Epithelial cell of esophagus (primary cell): Measurements from ENCODE around the gene TSPAN9.

ENCODE experiments used
- DNase-seq: peaks from one replicate; pipeline ENCODE4 v3.0.0; 2010; ENCODE audit warnings: low read depth
- H3K4me3 ChIP-seq: 2 replicates; pipeline ENCODE4 v1.5.1; 2011; ENCODE audit warnings: mild to moderate bottlenecking, low read length, control low read depth
- TF ChIP-seq, protein P1 (sequence below): IDR thresholded peaks from 2 replicates; pipeline ENCODE4 v1.5.1; 2011; ENCODE audit warnings: low read depth, mild to moderate bottlenecking, low read length, control low read depth, inconsistent platforms; ENCODE audit not compliant: insufficient read depth; ENCODE audit errors: missing control alignments

The TSPAN9 gene

DNA sequence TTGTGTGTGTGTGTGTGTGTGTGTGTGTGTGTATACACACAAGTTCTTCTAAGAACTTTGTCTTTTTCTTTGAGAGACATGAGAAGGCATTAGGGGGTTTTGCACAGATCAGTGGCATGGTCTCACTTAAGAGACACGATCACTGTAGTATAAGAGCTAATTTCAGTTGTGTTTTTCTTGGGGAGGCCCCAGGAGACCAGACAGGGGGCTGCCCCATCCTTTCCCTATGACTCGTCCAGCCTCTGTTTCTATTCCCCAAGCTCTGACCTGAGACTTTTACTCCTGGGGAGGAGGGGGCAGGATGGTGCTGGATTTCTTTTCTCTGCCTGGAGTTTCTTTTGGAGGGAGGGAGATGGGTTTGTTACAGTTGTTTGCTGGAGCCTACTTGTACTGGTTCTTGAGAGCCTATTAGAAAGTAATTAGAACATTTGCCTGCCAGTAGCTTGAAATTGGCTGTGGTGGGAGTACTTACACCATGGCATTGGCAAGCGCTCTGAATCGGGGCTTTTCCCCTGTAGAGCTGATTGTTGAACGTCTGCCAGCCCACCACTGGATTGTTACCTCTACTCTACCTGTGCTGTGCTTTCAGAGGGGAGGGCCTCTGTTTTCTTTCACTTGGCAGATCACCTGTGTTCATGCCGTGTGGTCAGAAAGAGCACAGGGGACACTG lies 109.5 kb downstream of the TSPAN9 start:
- TF ChIP-seq, protein P1, sequence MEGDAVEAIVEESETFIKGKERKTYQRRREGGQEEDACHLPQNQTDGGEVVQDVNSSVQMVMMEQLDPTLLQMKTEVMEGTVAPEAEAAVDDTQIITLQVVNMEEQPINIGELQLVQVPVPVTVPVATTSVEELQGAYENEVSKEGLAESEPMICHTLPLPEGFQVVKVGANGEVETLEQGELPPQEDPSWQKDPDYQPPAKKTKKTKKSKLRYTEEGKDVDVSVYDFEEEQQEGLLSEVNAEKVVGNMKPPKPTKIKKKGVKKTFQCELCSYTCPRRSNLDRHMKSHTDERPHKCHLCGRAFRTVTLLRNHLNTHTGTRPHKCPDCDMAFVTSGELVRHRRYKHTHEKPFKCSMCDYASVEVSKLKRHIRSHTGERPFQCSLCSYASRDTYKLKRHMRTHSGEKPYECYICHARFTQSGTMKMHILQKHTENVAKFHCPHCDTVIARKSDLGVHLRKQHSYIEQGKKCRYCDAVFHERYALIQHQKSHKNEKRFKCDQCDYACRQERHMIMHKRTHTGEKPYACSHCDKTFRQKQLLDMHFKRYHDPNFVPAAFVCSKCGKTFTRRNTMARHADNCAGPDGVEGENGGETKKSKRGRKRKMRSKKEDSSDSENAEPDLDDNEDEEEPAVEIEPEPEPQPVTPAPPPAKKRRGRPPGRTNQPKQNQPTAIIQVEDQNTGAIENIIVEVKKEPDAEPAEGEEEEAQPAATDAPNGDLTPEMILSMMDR: no peak
- DNase-seq: no peak

DNA sequence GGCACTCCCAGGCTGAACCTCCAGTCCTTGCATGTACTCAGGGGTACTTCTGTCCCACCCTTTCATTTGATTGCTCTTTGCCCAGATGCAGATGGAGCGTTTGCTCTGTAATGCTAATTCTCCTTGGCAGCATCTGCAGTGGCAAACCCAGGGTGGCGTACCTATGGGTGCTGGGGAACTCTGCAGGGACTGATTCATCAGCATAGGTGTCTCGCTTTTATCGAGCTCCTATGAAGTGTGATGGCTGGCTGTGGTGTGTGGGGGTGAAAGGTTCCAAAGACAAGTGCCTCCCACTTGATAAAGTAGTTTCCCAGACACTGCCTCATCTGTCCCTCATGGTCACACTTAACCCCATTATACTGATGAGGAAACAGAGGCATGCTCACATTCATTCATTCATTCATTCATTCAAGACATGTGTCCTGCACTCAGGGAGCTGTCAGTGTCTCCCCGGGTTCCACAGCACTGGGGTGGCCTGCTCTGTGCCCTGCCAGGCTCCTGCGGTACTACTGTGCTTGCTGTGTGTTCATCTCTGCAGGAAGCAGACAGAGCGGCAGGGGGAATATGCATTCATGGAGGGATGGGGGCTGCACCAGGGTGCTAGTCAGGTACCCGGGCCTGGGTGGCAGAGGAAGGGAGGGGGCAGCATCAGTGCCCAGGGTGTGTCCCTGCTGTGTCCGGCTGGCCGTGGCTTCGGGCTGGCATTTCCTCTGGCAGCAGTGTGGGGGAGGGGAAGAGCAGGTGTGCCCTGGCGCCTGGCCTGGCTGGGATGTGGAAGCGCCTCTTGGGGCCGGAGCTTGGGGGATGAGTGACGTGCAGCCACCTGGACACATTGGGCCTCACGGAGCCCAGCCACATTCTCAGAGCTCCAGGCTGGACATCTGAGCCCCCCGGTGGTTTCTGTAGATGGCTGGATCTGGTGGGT lies 110.9 kb downstream of the TSPAN9 start:
- no peak for DNase-seq
- H3K4me3 ChIP-seq: no peak overlapping the region
- TF ChIP-seq, protein P1: no peak

More for the DNA sequence above, 109.5 kb downstream of the TSPAN9 start:
- H3K4me3 ChIP-seq: no peak overlapping the region

DNA sequence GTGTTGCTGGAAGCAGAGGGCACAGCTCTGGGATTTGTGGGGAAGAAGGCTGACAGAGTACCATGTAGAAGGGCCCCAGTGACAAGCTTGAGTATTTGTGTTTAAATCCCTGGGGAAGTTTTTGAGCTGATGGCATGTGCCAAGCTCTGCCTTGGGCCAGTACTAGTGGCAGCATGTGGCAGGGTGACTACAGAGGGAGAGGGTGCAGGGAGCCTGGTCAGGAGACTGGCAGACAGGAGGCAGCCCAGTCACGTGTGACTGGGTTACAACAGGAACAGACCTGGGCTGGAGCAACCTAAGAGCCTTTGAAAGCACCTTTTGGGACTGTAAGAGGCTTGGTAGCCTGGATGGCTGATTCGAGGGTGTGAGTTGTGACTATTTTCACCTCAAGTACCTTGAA lies 112.1 kb downstream of the TSPAN9 start:
- H3K4me3 ChIP-seq: no peak overlapping the region
- TF ChIP-seq, protein P1: no peak
- DNase-seq: no peak

DNA sequence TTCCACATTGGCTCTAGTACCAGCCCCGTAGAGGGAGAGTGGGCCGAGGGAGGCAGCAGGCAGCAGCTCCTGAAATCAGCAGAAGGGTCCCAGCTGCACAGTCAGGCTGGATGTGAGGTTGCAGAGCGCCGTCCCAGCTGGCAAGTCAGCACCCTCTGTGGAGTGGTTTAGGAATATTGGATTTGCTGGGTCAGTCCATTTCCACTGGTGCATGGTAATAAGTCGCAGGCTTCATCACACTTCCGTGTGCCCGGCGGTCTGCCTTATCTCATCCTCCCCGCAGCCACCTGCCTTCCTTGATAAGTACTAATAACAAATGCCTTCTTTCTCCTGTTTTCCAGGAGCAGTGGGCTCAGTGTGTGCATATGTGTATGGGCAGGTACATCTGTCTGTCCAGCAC lies 112.9 kb downstream of the TSPAN9 start:
- DNase-seq: no peak
- TF ChIP-seq, protein P1: no peak
- no peak overlapping the region for H3K4me3 ChIP-seq

DNA sequence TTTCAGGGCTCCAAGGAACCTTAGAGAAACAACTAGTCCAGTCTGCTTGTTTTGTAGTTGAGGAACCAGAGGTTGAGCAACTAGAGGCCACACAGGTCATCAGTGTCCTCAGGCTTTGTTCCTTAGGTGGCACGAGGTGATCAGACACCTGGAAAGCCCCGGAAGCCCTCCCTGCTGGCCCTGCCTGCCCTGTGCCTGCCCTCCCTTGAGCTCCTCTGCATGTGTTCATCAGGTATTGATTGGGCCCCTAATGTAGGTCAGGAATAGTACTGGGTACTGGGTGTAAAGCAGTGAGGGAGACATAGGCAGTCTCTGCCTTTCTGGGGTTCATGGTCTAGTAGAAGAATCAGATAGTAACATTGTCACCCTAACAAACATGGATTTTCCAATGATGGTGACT lies 114.3 kb downstream of the TSPAN9 start:
- TF ChIP-seq, protein P1: no peak
- no peak for DNase-seq

DNA sequence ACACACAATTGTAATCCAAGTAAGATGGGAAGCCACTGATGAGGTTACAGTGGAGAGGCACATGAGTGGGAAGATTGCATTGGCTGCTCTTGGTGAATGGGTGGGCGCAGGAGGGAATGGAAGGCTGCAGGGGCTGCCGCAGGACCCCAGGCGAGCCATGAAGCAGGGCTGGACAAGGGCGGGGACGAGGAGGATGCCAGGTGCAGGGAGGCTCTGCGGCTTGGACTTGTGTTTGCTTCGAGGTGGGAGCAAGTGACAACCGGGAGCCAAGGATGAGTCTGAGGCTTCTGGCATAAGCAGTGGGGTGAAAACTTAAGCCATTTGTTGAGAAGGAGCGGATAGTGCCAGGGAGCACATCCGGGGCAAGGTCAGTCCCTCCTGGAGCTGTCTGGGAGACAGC lies 115.0 kb downstream of the TSPAN9 start:
- no peak for DNase-seq
- no peak overlapping the region for H3K4me3 ChIP-seq
- TF ChIP-seq, protein P1: no peak

More for the DNA sequence above, 114.3 kb downstream of the TSPAN9 start:
- no peak overlapping the region for H3K4me3 ChIP-seq
